ENCODE measurements around the gene INHBA.

GRCh38 chr7:41694495-41694894 is 8.4 kb downstream of the INHBA start:
- TF ChIP-seq POLR2A (IDR thresholded peaks at IDR 0.05) (no peak), CTCF (IDR thresholded peaks at IDR 0.05) (no peak)
